Muscle of back (tissue), 10 donors: ENCODE results near the gene TM9SF2. TPM values are rescaled to one million over a fixed set of nuclear protein-coding genes. Genes with fewer than 3 reads are reported as not detected.

Experiments used
- polyA plus RNA-seq, 10 donors: library from polyadenylated mRNA; unstranded; fragments of 120-200 nt; gene quantifications; one replicate each; pipeline ENCODE4 v1.2.1, GENCODE V29; 2013; ENCODE audit not compliant: insufficient read length in 10 of 10

TM9SF2 gene
- polyA plus RNA-seq, 10 donors = 77.8 to 96.7 (median 84.9) TPM

Other genes starting within 250 kb of the TM9SF2 start
- gene GPR18, start 243.1 kb upstream of the TM9SF2 start, polyA plus RNA-seq = under 1 TPM in 7 of 10 donors, not detected in 3; 0.08 to 0.79 (median 0.14) TPM
- 1 to 10 TPM; 1.3 to 6.7 (median 2.5) TPM for gene GPR183, start 194.1 kb upstream of the TM9SF2 start, polyA plus RNA-seq
- 1 to 10 TPM; 1.8 to 5.3 (median 4.1) TPM for gene CLYBL, start 105.2 kb downstream of the TM9SF2 start, polyA plus RNA-seq